Renal cortical epithelial cell (primary cell): ENCODE data around the gene CAPG. TPM values are rescaled to one million over a fixed set of nuclear protein-coding genes. Genes with fewer than 3 reads are reported as not detected.
"Not testable (repeated sequence)": the region's sequence is repeated elsewhere in the genome, so short reads cannot be mapped to it uniquely, and the experiment has no call there.

Source experiments
- DNase-seq: peaks from one replicate; pipeline ENCODE4 v3.0.0-alpha.2; 2011; ENCODE audit warnings: low read depth
- total RNA-seq: library from RNA; depleted of rRNA; stranded (reverse); fragments of >200 nt; gene quantifications from 2 replicates; pipeline ENCODE4 v1.2.3, GENCODE V29; 2014

Gene CAPG
- total RNA-seq, result 295 and 502 TPM in 2 replicates

GRCh38 chr2:85409845-85410583 is at the start of gene CAPG:
CAPG (minus strand) TSS chr2:85410366; CDS start chr2:85402145, 8,221 bp downstream.
- DNase-seq, result no peak

GRCh38 chr2:85459771-85460170 is 49.6 kb upstream of the CAPG start:
- DNase-seq, result no peak

- DNase-seq, result no peak
Observed at GRCh38 chr2:85458601-85459563, 48.7 kb upstream of the CAPG start.

- DNase-seq, result peak; percentile 64
Observed at GRCh38 chr2:85457877-85458316, 47.7 kb upstream of the CAPG start.

- DNase-seq, result no peak
Observed at GRCh38 chr2:85457043-85457442, 46.9 kb upstream of the CAPG start.

- DNase-seq, result no peak
Observed at GRCh38 chr2:85455552-85456090, 45.5 kb upstream of the CAPG start.

GRCh38 chr2:85453571-85453970 is 43.4 kb upstream of the CAPG start:
- no peak for DNase-seq

GRCh38 chr2:85452237-85452636 is 42.1 kb upstream of the CAPG start:
- DNase-seq, result no peak

GRCh38 chr2:85449214-85449588 is 39.0 kb upstream of the CAPG start:
- DNase-seq, result no peak

- DNase-seq, result no peak
Observed at GRCh38 chr2:85448461-85449213, 38.5 kb upstream of the CAPG start.

GRCh38 chr2:85447222-85447585 is 37.0 kb upstream of the CAPG start:
- DNase-seq, result no peak

- DNase-seq, result no peak
Observed at GRCh38 chr2:85446296-85447221, 36.4 kb upstream of the CAPG start.

GRCh38 chr2:85445316-85446295 is 35.4 kb upstream of the CAPG start:
- DNase-seq, result peak; percentile 40

- DNase-seq, result no peak
Observed at GRCh38 chr2:85444629-85445172, 34.5 kb upstream of the CAPG start.

GRCh38 chr2:85441864-85442263 is 31.7 kb upstream of the CAPG start:
- DNase-seq, result no peak

- DNase-seq, result no peak
Observed at GRCh38 chr2:85440729-85441128, 30.6 kb upstream of the CAPG start.

- DNase-seq, result no peak
Observed at GRCh38 chr2:85439986-85440385, 29.8 kb upstream of the CAPG start.

- not testable (repeated sequence) for DNase-seq
Observed at GRCh38 chr2:85439569-85439968, 29.4 kb upstream of the CAPG start.

- DNase-seq, result peak; percentile 76
Observed at GRCh38 chr2:85439025-85439472, 28.9 kb upstream of the CAPG start.
